Kidney (tissue), 14 donors: ENCODE data around the gene KCNJ5. TPM values are rescaled to one million over a fixed set of nuclear protein-coding genes. Genes with fewer than 3 reads are reported as not detected.

Experiments used
- DNase-seq, 5 donors: peaks; one replicate each; pipeline ENCODE4 v3.0.0-alpha.2; 2013 to 2020
- FAIRE-seq: peaks from 2 replicates; lab custom pipeline; 2012; peaks lifted over from hg19 to GRCh38; lab: Jason Lieb, UNC
- H3K27ac ChIP-seq, 2 donors: one replicate each; pipeline ENCODE4 v1.7.0; 2013; ENCODE audit warnings: low read depth in 2 of 2, low read length in 2 of 2, inconsistent platforms in 1 of 2
- H3K27me3 ChIP-seq: one replicate; pipeline ENCODE4 v1.7.1; 2013; ENCODE audit warnings: low read length, inconsistent platforms; ENCODE audit not compliant: control insufficient read depth, insufficient read depth
- H3K36me3 ChIP-seq, 3 donors: one replicate each; pipeline versions ENCODE4 v1.7.0 to v1.7.1; 2013; ENCODE audit warnings: low read length in 3 of 3, control low read depth in 1 of 3, inconsistent platforms in 1 of 3; ENCODE audit not compliant: insufficient read depth in 3 of 3, control insufficient read depth in 2 of 3
- H3K4me1 ChIP-seq, 3 donors: one replicate each; pipeline versions ENCODE4 v1.7.0 to v1.7.1; 2013; ENCODE audit warnings: low read length in 3 of 3, inconsistent platforms in 1 of 3, low read depth in 1 of 3; ENCODE audit not compliant: control insufficient read depth in 2 of 3, insufficient read depth in 2 of 3
- H3K4me3 ChIP-seq, 3 donors: one replicate each; pipeline versions ENCODE4 v1.7.0 to v1.8.1; 2013; ENCODE audit warnings: low read length in 3 of 3, control low read depth in 1 of 3, inconsistent platforms in 1 of 3
- H3K9ac ChIP-seq, 3 donors: one replicate each; pipeline versions ENCODE4 v1.7.0 to v1.7.1; 2013; ENCODE audit warnings: low read length in 3 of 3, control low read depth in 1 of 3, inconsistent platforms in 1 of 3
- H3K9me3 ChIP-seq, 3 donors: one replicate each; pipeline versions ENCODE4 v1.7.0 to v1.7.1; 2013; ENCODE audit warnings: low read length in 3 of 3, control low read depth in 1 of 3, inconsistent platforms in 1 of 3; ENCODE audit not compliant: control insufficient read depth in 2 of 3, insufficient read depth in 1 of 3
- CTCF ChIP-seq: IDR thresholded peaks from 3 replicates; pipeline ENCODE4 v1.5.1; 2012; ENCODE audit warnings: mild to moderate bottlenecking, moderate library complexity, borderline replicate concordance; ENCODE audit not compliant: insufficient read depth; ENCODE audit errors: extremely low read depth
- intact Hi-C: fragments of 100-400 bp; cut with DNase I; formaldehyde crosslinking; loops from one replicate; pipeline ENCODE4 v1.11.1; 2022
- polyA plus RNA-seq: library from polyadenylated mRNA; stranded (reverse); fragments of 350-450 nt; fragmentation: Illumina TruSeq; extraction: RNeasy Lipid Tissue Mini Kit (QIAGEN cat#74804); gene quantifications from one replicate; pipeline ENCODE4 v1.2.3, GENCODE V29; 2014; ENCODE audit warnings: low read depth, low replicate concordance; ENCODE audit not compliant: insufficient read depth
- total RNA-seq: library from RNA; stranded (reverse); fragmentation: NEBNext Ultra II Directional; extraction: Animal tissue kit (Norgen Biotek cat#: 25700); gene quantifications from one replicate; pipeline ENCODE4 v1.2.1, GENCODE V29; 2021
- donor health status: control.
- donor health status: control.
- donor health status: control.
- donor health status: control.
- donor health status: control.
- donor health status: DM: yes; HTN: yes; CAD: no.
- donor health status: Normal renal cell carcinoma (clear cell type).

Gene KCNJ5
- total and polyA plus RNA-seq, 2 donors from 2014 or later, result 5.7 to 6.5 TPM

- FAIRE-seq (no peak), DNase-seq (no peak)
- Histone ChIP-seq H3K9ac (no peak overlapping the region), H3K4me3 (no peak overlapping the region), H3K27me3 (no peaks in the 10 kb centered on the region), H3K9me3 (no peaks in the 10 kb centered on the region), H3K27ac (no peak overlapping the region), H3K36me3 (no peaks in the 10 kb centered on the region), H3K4me1 (peaks cover 0 to 13% (median 10%) of the 10 kb centered on the region in 3 donors)
- intact Hi-C loops, result no loop called here
- TF ChIP-seq CTCF, result no peak
Measured at GRCh38 chr11:128845334-128845780, 45.8 kb upstream of the KCNJ5 start.

GRCh38 chr11:128846985-128847384 is 44.2 kb upstream of the KCNJ5 start:
- intact Hi-C loops, result no loop called here
- Histone ChIP-seq H3K4me1 (peaks cover 1 to 23% (median 13%) of the 10 kb centered on the region in 3 donors), H3K4me3 (no peak overlapping the region), H3K27me3 (no peaks in the 10 kb centered on the region), H3K9me3 (no peaks in the 10 kb centered on the region), H3K9ac (no peak overlapping the region), H3K27ac (no peak overlapping the region), H3K36me3 (no peaks in the 10 kb centered on the region)
- no peak for TF ChIP-seq CTCF
- no peak for DNase-seq
- FAIRE-seq, result no peak

GRCh38 chr11:128848815-128849455 is 42.2 kb upstream of the KCNJ5 start:
- Histone ChIP-seq H3K36me3 (no peaks in the 10 kb centered on the region), H3K27me3 (no peaks in the 10 kb centered on the region), H3K9ac (no peak overlapping the region), H3K4me3 (no peak overlapping the region), H3K9me3 (no peaks in the 10 kb centered on the region), H3K4me1 (peaks cover 2 to 19% (median 5%) of the 10 kb centered on the region in 3 donors), H3K27ac (peak overlapping the region in 1 of 2 donors; percentile 2)
- TF ChIP-seq CTCF, result peak; percentile 40
- intact Hi-C loops, result no loop called here
- DNase-seq (peak in 3 of 5 donors; percentile 37 to 54 (median 48)), FAIRE-seq (no peak)
